ENCODE data around the gene ERAP2. TPM values are rescaled to one million over a fixed set of nuclear protein-coding genes. Genes with fewer than 3 reads are reported as not detected.

The ERAP2 gene
- total and polyA plus RNA-seq, 7 donors, result 0.60 to 44.9 (median 7.7) TPM

- no peaks in the 10 kb centered on the region for H3K27me3 ChIP-seq
- H3K4me3 ChIP-seq, result no peak overlapping the region
- no peaks in the 10 kb centered on the region for H3K9me3 ChIP-seq
- H3K36me3 ChIP-seq, result no peaks in the 10 kb centered on the region
- intact Hi-C loops (cut with DNase I), result loop anchor here (10.0 kb wide), 2 partner anchors 114 to 116 kb away; no protein-coding TSS in a partner anchor
- TF ChIP-seq CTCF (IDR thresholded peaks at IDR 0.05) (no peak), POLR2AphosphoS5 (IDR thresholded peaks at IDR 0.05) (no peak), EP300 (IDR thresholded peaks at IDR 0.05) (no peak), POLR2A (IDR thresholded peaks at IDR 0.05) (no peak)
- H3K4me1 ChIP-seq, result peaks cover 0 to 7% (median 0%) of the 10 kb centered on the region in 4 donors
- WGBS, 2 donors, result 85 to 90% methylated on average over 2 of the region's 2 CpGs
- no peak overlapping the region for H3K27ac ChIP-seq
- DNase-seq, result no peak
Observed at GRCh38 chr5:96871027-96871399, 5.3 kb upstream of the ERAP2 start.

- intact Hi-C loops (cut with DNase I), result loop anchor here (10.0 kb wide), 2 partner anchors 113 to 117 kb away; no protein-coding TSS in a partner anchor
- TF ChIP-seq CTCF (IDR thresholded peaks at IDR 0.05) (no peak), POLR2A (IDR thresholded peaks at IDR 0.05) (no peak), EP300 (IDR thresholded peaks at IDR 0.05) (no peak), POLR2AphosphoS5 (IDR thresholded peaks at IDR 0.05) (no peak)
- Histone ChIP-seq H3K27ac (no peak overlapping the region), H3K4me3 (no peak overlapping the region), H3K4me1 (peaks cover 0 to 8% (median 0%) of the 10 kb centered on the region in 4 donors), H3K36me3 (no peaks in the 10 kb centered on the region), H3K9me3 (no peaks in the 10 kb centered on the region), H3K27me3 (no peaks in the 10 kb centered on the region)
- 66 to 89% methylated on average over 1 of the region's 1 CpG for WGBS, 2 donors
- DNase-seq, result no peak
Observed at GRCh38 chr5:96871686-96872085, 4.6 kb upstream of the ERAP2 start.

GRCh38 chr5:96873449-96873848 is 2.9 kb upstream of the ERAP2 start:
- H3K36me3 ChIP-seq, result no peaks in the 10 kb centered on the region
- H3K27ac ChIP-seq, result no peak overlapping the region
- TF ChIP-seq POLR2AphosphoS5 (IDR thresholded peaks at IDR 0.05) (no peak), CTCF (IDR thresholded peaks at IDR 0.05) (no peak), EP300 (IDR thresholded peaks at IDR 0.05) (no peak), POLR2A (IDR thresholded peaks at IDR 0.05) (no peak)
- peaks cover 0 to 12% (median 3%) of the 10 kb centered on the region in 4 donors for H3K4me1 ChIP-seq
- no peaks in the 10 kb centered on the region for H3K27me3 ChIP-seq
- no peak overlapping the region for H3K4me3 ChIP-seq
- DNase-seq, result no peak
- H3K9me3 ChIP-seq, result no peaks in the 10 kb centered on the region
- intact Hi-C loops (cut with DNase I), result loop anchor here (10.0 kb wide), 2 partner anchors 111 to 119 kb away; no protein-coding TSS in a partner anchor

- H3K4me3 ChIP-seq, result no peak overlapping the region
- no peak for DNase-seq
- H3K27me3 ChIP-seq, result no peaks in the 10 kb centered on the region
- whole genome bisulfite sequencing, 2 donors, result 96 to 99% methylated on average over 2 of the region's 2 CpGs
- H3K9me3 ChIP-seq, result no peaks in the 10 kb centered on the region
- no peak overlapping the region for H3K27ac ChIP-seq
- intact Hi-C loops (cut with DNase I), result loop anchor here (5.0 to 10.0 kb wide), 4 partner anchors 63 to 262 kb away; partner anchors contain the start of gene LNPEP
- peaks cover 0 to 12% (median 3%) of the 10 kb centered on the region in 4 donors for H3K4me1 ChIP-seq
- TF ChIP-seq POLR2A (IDR thresholded peaks at IDR 0.05) (no peak), CTCF (IDR thresholded peaks at IDR 0.05) (no peak), EP300 (IDR thresholded peaks at IDR 0.05) (no peak), POLR2AphosphoS5 (IDR thresholded peaks at IDR 0.05) (no peak)
- H3K36me3 ChIP-seq, result peaks cover 0 to under 1% (median 0%) of the 10 kb centered on the region in 4 donors
Observed at GRCh38 chr5:96874631-96875030, 1.7 kb upstream of the ERAP2 start.

Data from sigmoid colon (tissue), 7 donors.